NCI-H1417 (cell line): ENCODE results near the gene OPCML.

Experiments used
- DNase-seq, 3 experiments: peaks; one replicate each; lab custom pipeline; 2025; lab: John Stamatoyannopoulos, UW

OPCML gene

DNA sequence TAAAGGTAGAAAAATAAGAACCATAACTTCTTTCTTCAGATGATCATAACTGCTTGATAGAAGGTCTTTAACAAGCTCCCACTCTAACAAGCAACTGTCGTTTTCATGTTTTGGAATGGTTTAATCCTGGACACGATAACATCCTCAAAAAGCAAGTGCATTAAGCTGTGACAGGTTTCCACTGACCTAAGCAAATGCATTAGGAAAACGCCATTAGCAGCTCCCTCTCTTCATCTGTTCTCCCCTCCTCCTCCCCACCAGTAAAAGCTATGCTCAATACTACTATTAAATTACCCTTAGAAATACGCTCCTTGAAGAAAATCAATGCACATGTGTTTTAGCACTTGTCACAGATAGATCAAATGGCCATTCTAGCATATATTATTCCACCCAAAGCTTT is 729.4 kb downstream of the OPCML start:
- DNase-seq: no peak

GRCh38 chr11:132793831-132794230 is 738.5 kb downstream of the OPCML start:
- no peak for DNase-seq

DNA sequence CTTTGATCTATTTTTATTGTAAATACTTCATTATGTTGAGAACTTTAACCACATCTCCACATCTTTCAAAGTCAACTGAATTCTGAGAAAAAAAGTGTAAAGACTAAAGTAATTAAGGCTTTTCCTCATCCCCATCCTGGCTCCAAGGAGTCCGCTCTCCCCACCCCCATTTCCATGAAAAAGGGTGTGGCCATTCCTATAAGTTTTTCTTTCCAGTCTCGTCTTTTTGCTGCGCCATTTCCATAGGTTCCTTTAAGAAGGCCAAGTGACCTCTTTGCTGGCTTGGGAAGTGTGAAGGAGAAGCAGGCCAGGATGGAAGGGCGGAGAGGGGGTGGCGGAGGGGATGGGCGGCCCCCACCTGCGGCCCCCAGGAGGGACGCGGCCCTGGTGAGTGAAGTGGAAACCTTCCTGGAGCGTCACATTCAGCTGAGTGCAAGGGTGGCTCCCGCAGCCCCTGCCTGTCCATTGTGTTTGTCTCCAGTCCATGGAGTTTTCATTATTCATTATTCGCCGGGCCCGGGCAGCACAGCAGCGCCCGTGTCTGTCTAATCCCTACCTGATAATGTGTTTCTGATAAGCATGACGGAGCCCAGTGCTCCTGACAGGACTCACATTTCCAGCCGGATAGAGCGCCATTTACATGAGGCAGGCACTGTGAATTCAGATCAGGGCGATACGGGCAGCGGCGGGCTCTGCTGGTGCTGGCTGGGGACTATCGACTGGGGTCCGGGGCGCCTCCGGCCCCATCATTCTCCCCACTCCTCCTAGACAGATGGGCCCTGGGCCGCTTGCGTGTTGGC is 739.8 kb downstream of the OPCML start:
- DNase-seq: no peak

DNA sequence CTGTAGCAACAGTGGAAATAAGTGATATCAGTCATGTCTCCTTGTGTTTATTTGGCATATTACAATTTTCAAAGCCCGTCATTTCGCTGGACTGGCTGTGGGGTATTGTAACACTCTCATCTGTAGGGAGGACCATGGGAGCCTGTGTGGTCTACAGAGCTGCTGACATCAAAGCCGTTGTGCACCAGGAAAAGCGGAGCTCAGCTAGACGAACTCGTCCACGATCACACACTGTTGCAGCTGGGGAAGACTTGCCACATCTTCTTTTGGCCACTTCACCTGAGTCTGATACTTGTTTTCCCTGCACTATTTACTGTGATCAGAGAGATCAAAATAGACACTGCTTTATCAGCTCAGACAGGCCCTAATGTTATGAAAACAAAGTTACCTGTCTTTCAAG is 741.3 kb downstream of the OPCML start:
- no peak for DNase-seq

GRCh38 chr11:132790466-132790865 is 741.8 kb downstream of the OPCML start:
- no peak for DNase-seq

- DNase-seq: no peak
Measured at GRCh38 chr11:132788816-132789325, 743.4 kb downstream of the OPCML start.

DNA sequence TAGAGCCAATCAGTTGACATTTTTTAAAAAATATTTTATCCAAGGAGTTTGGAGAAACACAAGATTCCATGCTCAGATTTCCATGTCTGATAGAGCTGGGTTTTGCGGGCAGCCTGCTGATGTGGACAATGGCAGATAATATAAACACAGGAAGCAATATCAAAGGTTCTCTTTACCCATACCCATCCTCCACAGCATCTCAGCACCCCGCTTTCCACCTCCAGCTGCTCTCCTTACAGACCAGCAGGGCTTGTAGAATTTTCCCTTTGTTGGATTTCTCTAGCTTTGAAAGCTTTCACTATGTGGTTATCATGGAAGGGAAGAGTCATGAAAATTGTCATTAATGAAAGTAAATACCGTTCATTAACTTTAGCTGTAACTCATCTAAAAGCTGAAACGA is 746.4 kb downstream of the OPCML start:
- DNase-seq: peak in 1 of 3 experiments; percentile 47

GRCh38 chr11:132784441-132784840 is 747.9 kb downstream of the OPCML start:
- DNase-seq: no peak

GRCh38 chr11:132782102-132782501 is 750.2 kb downstream of the OPCML start:
- DNase-seq: peak in 2 of 3 experiments; percentile 38 to 74

DNA sequence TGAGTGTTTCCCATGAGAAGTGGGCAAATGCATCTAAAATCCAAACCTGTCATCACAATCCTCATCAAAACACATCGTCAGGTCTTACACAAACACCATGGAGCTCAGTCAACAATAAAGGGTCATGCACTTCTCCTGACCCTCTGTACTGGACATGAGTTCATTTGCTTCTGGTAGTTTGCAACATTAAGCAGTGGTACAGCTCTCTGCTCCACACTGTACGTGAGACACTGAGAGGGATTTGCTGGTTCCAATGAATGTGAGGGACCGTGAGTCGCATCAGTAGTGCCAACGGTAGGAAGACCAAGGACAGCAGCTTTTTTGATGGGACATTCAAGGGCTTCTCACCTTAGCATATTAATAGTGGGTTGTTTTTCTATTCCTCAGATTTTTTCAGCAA is 752.3 kb downstream of the OPCML start:
- no peak for DNase-seq

DNA sequence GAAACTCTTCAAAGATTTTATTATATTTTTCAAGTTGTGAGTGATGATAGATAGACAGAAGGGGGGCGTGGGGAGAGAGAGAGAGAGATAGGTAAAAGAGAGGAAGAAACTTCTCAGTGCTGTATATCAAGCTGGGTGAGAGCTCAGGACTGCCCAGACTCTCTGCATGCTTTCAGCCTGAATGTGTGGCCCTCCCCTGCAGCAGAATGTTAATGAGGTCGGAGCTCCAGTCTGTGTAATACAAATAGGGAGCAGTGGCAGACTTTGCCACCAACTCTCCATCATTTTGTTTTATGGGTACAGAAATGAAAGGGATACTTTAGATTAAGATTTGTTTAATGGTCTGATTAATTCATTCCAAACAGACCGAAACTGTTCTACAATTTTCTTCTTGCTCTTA is 752.8 kb downstream of the OPCML start:
- DNase-seq: no peak

DNA sequence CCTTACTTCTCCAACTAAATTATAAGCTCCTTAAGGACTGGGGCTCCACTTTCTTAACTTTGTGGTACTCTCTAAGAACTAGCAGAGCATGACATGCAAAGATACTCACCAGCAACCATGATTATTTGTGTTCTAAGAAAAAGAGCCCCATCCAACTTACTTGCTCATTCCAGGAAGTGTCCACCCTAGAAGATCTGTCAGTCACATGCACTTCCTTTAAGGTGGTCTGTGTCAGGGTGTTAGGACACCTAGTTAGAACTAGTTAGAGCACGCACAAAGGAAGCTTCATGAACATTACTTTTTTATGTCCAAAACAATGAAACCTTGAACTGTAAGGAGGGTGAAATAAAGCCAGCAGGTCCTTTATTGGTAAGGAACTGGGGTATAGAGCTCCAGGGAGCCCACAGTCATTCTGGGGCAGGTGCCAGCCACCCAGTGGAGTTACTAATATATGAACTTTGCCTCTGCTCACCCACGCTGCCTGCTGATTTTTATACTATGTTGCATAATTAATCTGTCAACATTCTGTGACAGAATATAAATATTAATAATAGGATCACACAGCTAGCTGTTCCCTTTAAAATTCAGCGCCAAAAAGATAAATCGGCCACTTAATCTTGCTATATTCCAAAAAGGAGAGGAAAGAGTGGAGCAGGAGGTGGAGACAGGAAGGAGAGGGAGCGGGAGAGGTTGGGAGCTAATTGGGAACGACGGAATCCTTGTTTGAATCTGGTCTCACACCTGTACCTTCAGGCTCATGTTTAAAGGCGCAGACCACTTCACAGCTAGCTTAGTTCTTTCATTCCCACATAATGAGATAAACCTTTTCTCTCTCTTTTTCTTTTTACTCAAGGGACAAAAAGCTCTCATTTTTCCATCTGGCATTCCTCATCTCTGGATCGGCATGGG is 755.0 kb downstream of the OPCML start:
- DNase-seq: peak in 2 of 3 experiments; percentile 22 to 62

DNA sequence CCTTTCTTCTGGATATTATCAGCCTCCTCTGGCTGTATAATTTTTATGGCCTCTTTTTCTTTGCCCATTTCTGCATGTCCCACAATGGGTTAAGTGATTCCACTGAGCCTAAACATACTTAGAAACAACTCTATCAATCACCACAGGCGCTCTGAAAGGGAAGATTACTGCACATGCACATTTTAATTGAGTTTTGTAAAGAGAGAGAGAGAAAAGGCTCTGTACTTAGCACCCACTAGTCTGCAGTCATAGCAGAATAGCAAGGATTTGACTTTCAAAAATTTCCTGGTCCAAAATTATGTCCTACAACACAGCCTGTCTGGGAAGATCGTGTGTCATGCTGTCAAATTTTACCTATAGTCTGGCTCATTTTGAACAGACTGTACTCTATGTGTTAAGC is 758.5 kb downstream of the OPCML start:
- DNase-seq: no peak

DNA sequence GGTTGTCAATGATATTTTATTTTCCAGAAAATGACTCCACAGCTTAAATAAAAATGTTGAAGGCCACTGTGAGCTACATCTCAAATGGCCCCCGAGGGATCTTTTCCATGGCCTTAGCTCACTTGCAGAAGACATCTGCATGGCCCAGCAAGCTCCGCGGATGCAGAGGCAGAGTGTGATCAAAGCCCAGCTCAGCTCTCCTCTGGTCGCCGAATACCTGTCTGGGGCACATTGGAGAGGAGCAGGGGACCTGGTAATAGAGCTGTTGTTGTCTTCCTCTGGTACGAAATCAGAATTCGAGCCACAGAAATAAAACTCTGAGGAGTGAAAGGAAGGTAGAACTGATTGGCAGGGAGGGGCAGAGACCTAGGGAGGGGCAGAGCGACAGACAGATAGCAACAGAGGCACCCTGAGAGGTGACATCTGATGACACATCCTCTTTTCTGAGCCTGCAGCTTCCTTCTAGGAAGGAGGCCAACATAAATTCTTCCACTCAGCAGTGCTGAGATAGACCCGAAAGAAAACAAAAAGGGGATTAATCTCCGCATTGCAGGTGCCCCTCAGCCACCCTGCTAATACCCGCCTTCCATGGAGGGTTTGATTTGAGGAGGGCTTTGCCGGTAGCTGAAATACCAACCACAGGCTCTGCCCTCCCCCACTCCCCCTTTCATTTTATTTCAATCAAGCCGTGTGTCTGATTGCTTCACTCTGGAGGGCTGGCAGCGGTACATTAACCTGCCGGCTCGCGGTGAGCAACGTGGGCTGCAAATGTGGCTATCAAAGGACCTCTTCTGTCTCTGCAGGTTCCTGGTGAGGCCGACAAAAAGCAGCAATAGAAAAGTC is 759.4 kb downstream of the OPCML start:
- DNase-seq: no peak

DNA sequence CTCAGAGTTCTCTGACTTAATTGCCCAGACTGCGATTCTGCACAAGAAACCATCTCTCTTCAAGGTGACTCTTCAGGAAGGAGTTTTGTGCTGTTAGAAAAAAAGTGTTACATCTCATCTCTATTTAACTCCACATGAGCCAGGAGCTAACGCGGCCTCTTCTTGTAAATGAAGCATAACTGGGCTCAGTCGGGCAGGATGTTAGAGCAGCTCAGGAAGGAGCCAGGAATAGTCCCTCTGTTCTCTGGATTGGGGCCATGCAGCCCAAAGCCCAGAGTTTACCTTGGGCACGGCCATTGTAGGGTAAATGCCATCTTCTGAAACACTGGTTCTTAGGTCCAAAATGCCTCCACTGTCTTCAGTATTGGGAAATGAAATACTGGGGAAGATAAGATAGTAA is 760.6 kb downstream of the OPCML start:
- no peak for DNase-seq

DNA sequence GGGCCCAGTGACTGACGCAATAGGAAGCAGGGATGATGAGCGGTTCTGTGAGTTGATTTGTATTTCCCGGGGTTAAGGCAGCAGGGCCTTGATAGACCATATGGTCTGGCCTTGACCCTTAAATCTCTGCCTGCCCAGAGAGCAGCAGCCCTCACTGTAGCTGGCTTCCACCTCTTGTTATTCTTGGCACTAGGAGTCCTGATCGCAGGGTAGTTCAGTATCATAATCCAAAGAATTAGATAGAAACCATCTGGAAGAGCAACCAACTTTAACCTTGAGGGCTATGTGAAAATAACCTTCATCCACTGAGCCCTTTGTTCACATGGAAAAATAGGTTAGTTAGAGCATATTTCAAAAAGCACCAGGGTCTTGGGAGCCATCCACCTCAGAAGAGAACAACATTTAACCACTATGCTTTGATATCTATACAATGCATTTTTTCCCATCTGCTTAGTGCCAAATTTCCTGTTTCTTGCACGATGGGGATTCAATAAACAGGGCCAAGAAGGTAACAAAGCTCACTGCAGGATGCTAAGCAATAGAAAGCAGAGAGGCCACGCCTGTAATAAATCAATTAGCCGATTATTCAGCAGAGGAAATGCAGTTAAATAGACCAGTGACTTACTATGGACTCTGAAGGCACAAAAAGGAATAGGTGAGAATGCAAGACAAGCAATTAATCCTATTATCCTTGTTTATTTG is 761.3 kb downstream of the OPCML start:
- peak in 2 of 3 experiments; percentile 49 to 82 for DNase-seq

- DNase-seq: no peak
Measured at GRCh38 chr11:132763503-132763902, 768.8 kb downstream of the OPCML start.

GRCh38 chr11:132755934-132756333 is 776.4 kb downstream of the OPCML start:
- no peak for DNase-seq

DNA sequence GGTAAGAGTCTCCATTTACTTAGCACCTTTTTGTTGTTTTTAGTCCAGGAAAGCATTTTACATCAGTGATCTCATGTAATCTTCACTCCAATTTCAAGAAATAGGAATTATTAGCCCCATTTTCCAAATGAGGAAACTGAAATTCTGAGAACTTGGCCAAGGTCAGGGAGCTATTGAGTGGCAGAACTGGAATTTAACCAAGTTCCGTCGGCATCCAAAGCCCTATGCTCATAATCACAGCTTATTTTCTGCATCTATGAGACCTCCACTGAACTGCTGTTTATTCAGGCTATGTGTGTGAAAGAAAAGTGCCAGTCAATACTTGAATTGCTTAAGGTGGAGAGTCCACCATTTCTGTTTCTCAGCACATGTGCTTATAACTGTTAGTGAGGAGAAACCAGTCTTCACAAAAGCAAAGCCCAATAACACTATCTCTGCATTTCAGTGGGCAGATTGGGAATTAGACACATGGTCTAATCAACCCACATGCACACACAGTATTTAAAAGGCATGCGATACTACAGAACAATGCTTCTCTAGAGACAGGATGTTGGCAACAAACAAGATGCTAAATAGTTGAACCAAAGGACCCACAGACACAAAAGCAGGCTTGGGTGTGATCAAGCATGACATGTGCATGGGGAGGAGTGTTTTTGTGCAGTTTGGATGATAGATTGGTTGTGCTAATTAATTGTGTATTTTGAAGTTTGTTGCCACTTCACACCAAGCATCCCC is 780.6 kb downstream of the OPCML start:
- no peak for DNase-seq

DNA sequence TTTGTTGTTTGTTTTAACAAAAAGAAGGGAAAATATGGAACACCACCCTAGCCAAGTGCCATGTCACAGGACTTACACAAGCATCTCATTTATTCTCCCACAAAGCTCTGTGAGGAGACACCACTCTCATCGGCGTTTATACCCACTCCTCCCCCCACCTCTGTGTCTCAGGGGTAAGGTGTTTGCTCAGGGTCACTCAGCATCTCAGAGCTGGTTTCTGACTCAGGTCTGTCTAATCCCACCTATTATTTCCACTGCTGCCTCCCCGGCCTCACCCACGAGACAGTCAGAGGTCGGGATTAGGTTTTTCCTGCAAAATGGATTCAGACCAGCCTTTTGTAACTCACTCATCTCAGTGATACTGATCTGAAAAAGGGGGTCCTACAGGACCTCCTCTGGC is 786.0 kb downstream of the OPCML start:
- DNase-seq: no peak

GRCh38 chr11:132745306-132745705 is 787.0 kb downstream of the OPCML start:
- peak in 1 of 3 experiments; percentile 54 for DNase-seq
